Fibroblast of the conjunctiva (primary cell): Measurements from ENCODE around the gene MRPL37.

Source experiments
- DNase-seq: peaks from one replicate; pipeline ENCODE4 v3.0.0-alpha.2; 2010; ENCODE audit warnings: low read depth

Gene MRPL37

DNA sequence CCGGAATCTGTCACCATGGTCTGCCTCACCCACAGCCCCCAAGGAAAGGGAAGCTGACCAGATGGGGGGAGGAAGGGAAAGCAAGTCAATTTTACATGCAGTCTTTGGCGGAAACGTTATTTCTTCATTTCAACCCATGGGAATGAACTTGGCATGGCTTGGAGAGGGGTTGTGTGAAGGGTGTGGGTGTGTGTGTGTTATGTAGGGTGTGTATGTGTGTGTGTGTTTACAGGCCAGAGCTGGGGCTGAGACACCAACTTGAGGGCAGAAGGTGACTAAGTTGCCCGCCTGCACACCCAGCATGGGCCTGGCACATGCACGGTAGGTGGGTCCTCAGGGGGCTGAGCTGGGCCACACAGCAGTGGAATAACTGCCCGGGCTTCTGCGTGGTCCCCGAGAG is 65.2 kb downstream of the MRPL37 start:
- no peak for DNase-seq

DNA sequence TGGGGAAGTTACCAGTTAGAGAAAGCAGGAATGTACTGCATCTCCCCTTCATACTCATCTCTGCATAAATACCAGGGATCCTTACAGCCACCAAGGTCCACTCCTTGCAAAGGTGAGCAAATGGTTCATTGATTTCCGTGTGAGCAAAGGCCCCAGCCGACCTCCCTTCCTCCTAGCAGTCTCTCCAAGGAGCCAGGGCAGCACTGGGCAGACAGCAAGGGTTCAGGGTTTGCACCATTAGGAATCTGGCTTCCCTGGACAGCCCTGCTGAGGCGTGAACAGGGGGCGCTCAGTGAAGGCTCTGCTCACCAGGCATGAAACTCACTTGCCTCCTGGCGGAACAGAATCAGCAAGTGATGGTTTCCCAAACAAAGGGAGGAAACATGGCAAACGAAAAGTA is 65.7 kb downstream of the MRPL37 start:
- no peak for DNase-seq

DNA sequence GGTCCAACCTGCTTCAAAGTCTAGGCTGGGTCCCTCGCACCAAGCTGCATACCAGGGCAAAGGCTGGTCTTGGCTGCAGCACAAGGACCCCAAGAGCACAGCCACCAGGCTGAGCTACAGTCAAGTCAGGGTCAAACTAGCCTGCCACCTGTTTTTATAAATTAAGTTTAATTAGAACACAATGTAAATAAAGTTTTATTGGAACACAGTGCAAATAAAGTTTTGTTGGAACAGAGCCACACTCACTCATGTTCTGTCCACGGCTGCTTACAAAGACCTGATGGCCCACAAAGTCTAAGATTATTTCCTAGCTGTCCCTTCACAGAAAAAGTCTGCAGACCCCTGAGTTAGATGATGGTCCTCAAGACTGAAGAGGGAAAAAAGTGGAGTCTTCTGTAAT is 66.2 kb downstream of the MRPL37 start:
- DNase-seq = no peak

DNA sequence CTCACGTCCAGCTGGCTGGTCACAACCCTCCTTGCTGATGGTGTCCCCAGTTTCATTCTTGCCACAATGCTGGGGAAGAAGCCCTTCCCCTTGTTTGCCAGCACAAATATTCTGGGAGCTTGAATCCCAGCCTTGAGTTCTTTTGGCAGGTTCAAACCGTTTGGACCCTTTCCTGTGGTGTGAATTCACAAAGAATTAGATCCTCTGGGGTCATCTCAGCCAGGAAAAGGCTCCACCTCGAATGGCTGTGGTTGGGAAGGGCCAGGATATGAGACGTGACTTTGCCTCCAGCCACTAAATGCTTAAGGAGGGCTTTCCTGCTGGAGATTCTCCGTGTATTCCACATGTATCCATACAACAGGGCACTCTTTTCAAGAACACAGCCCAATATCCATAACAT is 66.9 kb downstream of the MRPL37 start:
- no peak for DNase-seq
